GM12892 (cell line): ENCODE results near the gene RCBTB1.

Source experiments
- POLR2A ChIP-seq: IDR thresholded peaks from 2 replicates; pipeline ENCODE4 v1.6.1; 2011; ENCODE audit warnings: low read depth, low read length, control low read depth
- POLR2AphosphoS5 ChIP-seq: IDR thresholded peaks from 2 replicates; pipeline ENCODE4 v1.6.1; 2011; ENCODE audit warnings: low read depth, low read length, control low read depth
- TAF1 ChIP-seq: IDR thresholded peaks from 2 replicates; pipeline ENCODE4 v1.6.1; 2011; ENCODE audit warnings: low read depth, mild to moderate bottlenecking, control low read depth, low read length, borderline replicate concordance

GRCh38 chr13:49625392-49626079 lies 40.2 kb upstream of the RCBTB1 start:
- TF ChIP-seq POLR2A = no peak
- no peak for TF ChIP-seq POLR2AphosphoS5
- TF ChIP-seq TAF1 = no peak
